ENCODE measurements around the gene SLFN12.
"Not testable (repeated sequence)": the region's sequence is repeated elsewhere in the genome, so short reads cannot be mapped to it uniquely, and the experiment has no call there.

The SLFN12 gene

DNA sequence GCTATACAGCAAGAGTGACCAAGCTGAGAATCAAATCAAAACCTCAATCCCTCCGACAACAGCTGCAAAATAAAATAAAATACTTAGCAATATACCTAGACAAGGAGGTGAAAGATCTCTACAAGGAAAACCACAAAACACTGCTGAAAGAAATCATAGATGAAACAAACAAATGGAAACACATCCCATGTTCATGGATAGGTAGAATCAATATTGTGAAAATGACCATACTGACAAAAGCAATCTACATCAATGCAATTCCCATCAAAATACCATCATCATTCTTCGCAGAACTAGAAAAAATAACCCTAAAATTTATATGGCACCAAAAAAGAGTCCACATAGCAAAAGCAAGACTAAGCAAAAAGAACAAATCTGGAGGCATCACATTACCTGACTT lies 17.6 kb downstream of the SLFN12 start:
- H3K9me3 ChIP-seq (ENCODE audit: control insufficient read depth, low read length); H3K27ac ChIP-seq (ENCODE audit: insufficient read depth, low read length, poor library complexity, severe bottlenecking); H3K27me3 ChIP-seq (replicated peaks; ENCODE audit: control insufficient read depth, insufficient read depth, low read length, poor library complexity, severe bottlenecking); H3K4me3 ChIP-seq (ENCODE audit: insufficient read depth, low read depth, low read length, poor library complexity, severe bottlenecking); H3K36me3 ChIP-seq (ENCODE audit: control insufficient read depth, insufficient read depth, low read length); DNase-seq; H3K4me1 ChIP-seq (ENCODE audit: control insufficient read depth, insufficient read depth, low read length, poor library complexity, severe bottlenecking): not testable (repeated sequence)

GRCh38 chr17:35414247-35414646 lies 18.1 kb downstream of the SLFN12 start:
- Histone ChIP-seq H3K27me3 (replicated peaks; ENCODE audit: control insufficient read depth, insufficient read depth, low read length, poor library complexity, severe bottlenecking) (no peaks in the 10 kb centered on the region), H3K27ac (ENCODE audit: insufficient read depth, low read length, poor library complexity, severe bottlenecking) (no peak overlapping the region), H3K9me3 (ENCODE audit: control insufficient read depth, low read length) (no peaks in the 10 kb centered on the region), H3K36me3 (ENCODE audit: control insufficient read depth, insufficient read depth, low read length) (peaks cover 8% of the 10 kb centered on the region), H3K4me3 (ENCODE audit: insufficient read depth, low read depth, low read length, poor library complexity, severe bottlenecking) (no peak overlapping the region), H3K4me1 (ENCODE audit: control insufficient read depth, insufficient read depth, low read length, poor library complexity, severe bottlenecking) (no peaks in the 10 kb centered on the region)
- no peak for DNase-seq

- no peak overlapping the region for H3K4me3 ChIP-seq (ENCODE audit: insufficient read depth, low read depth, low read length, poor library complexity, severe bottlenecking)
- no peaks in the 10 kb centered on the region for H3K4me1 ChIP-seq (ENCODE audit: control insufficient read depth, insufficient read depth, low read length, poor library complexity, severe bottlenecking)
- no peak for DNase-seq
- no peaks in the 10 kb centered on the region for H3K9me3 ChIP-seq (ENCODE audit: control insufficient read depth, low read length)
- H3K27ac ChIP-seq (ENCODE audit: insufficient read depth, low read length, poor library complexity, severe bottlenecking): no peak overlapping the region
- no peaks in the 10 kb centered on the region for H3K27me3 ChIP-seq (replicated peaks; ENCODE audit: control insufficient read depth, insufficient read depth, low read length, poor library complexity, severe bottlenecking)
- peaks cover 8% of the 10 kb centered on the region for H3K36me3 ChIP-seq (ENCODE audit: control insufficient read depth, insufficient read depth, low read length)
These were observed 24.8 kb downstream of the SLFN12 start for GRCh38 chr17:35407531-35407930.

DNA sequence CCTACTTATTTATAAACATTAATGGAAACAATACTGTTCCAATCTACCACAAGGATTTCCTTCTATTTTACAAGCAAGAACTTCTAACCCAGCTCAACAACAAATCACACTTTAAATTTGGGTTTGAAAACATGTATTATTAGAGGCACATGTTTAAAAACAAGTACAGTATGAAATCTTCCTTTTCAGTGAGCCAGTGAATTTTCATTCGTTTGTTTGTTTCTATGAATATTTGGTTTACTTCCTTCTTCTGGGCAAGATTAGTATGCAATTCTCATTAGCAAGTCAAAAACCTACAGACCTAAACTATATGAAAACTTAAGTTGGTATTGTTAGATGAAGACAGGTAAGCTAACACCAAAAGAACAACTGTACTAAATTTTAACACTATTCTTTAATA lies 25.7 kb downstream of the SLFN12 start:
- Histone ChIP-seq H3K27me3 (replicated peaks; ENCODE audit: control insufficient read depth, insufficient read depth, low read length, poor library complexity, severe bottlenecking) (no peaks in the 10 kb centered on the region), H3K27ac (ENCODE audit: insufficient read depth, low read length, poor library complexity, severe bottlenecking) (no peak overlapping the region), H3K4me3 (ENCODE audit: insufficient read depth, low read depth, low read length, poor library complexity, severe bottlenecking) (no peak overlapping the region), H3K36me3 (ENCODE audit: control insufficient read depth, insufficient read depth, low read length) (peaks cover 8% of the 10 kb centered on the region), H3K4me1 (ENCODE audit: control insufficient read depth, insufficient read depth, low read length, poor library complexity, severe bottlenecking) (no peaks in the 10 kb centered on the region), H3K9me3 (ENCODE audit: control insufficient read depth, low read length) (no peaks in the 10 kb centered on the region)
- DNase-seq: no peak

DNA sequence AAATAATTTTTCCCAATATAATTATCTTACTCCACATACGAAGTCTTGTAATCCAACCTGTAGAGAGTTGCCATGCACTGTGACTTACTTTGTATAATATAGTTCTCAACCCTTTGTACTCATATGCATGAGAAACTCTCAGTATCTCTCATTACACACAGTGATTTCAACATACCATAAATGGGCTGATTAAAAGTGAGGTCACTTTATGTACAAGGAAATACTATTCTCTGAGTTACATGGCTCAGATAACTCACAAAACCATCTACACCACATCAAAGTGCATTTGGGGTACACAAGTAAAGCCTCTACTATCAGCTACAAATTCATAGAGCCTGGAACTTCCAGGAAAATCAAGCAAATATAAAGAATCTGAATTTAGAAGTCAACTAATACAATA lies 27.9 kb downstream of the SLFN12 start:
- Histone ChIP-seq H3K36me3 (ENCODE audit: control insufficient read depth, insufficient read depth, low read length) (no peaks in the 10 kb centered on the region), H3K27me3 (replicated peaks; ENCODE audit: control insufficient read depth, insufficient read depth, low read length, poor library complexity, severe bottlenecking) (no peaks in the 10 kb centered on the region), H3K4me1 (ENCODE audit: control insufficient read depth, insufficient read depth, low read length, poor library complexity, severe bottlenecking) (no peaks in the 10 kb centered on the region), H3K9me3 (ENCODE audit: control insufficient read depth, low read length) (no peaks in the 10 kb centered on the region), H3K27ac (ENCODE audit: insufficient read depth, low read length, poor library complexity, severe bottlenecking) (no peak overlapping the region), H3K4me3 (ENCODE audit: insufficient read depth, low read depth, low read length, poor library complexity, severe bottlenecking) (no peak overlapping the region)
- DNase-seq: no peak

GRCh38 chr17:35393783-35394182 lies 38.5 kb downstream of the SLFN12 start:
- not testable (repeated sequence) for H3K27me3 ChIP-seq (replicated peaks; ENCODE audit: control insufficient read depth, insufficient read depth, low read length, poor library complexity, severe bottlenecking); H3K4me1 ChIP-seq (ENCODE audit: control insufficient read depth, insufficient read depth, low read length, poor library complexity, severe bottlenecking); H3K9me3 ChIP-seq (ENCODE audit: control insufficient read depth, low read length); H3K27ac ChIP-seq (ENCODE audit: insufficient read depth, low read length, poor library complexity, severe bottlenecking); H3K36me3 ChIP-seq (ENCODE audit: control insufficient read depth, insufficient read depth, low read length); H3K4me3 ChIP-seq (ENCODE audit: insufficient read depth, low read depth, low read length, poor library complexity, severe bottlenecking); DNase-seq

- Histone ChIP-seq H3K36me3 (ENCODE audit: control insufficient read depth, insufficient read depth, low read length) (no peaks in the 10 kb centered on the region), H3K4me3 (ENCODE audit: insufficient read depth, low read depth, low read length, poor library complexity, severe bottlenecking) (no peak overlapping the region), H3K27ac (ENCODE audit: insufficient read depth, low read length, poor library complexity, severe bottlenecking) (no peak overlapping the region), H3K4me1 (ENCODE audit: control insufficient read depth, insufficient read depth, low read length, poor library complexity, severe bottlenecking) (no peaks in the 10 kb centered on the region), H3K9me3 (ENCODE audit: control insufficient read depth, low read length) (no peaks in the 10 kb centered on the region), H3K27me3 (replicated peaks; ENCODE audit: control insufficient read depth, insufficient read depth, low read length, poor library complexity, severe bottlenecking) (no peaks in the 10 kb centered on the region)
- DNase-seq: no peak
These were observed 41.6 kb downstream of the SLFN12 start for GRCh38 chr17:35390663-35391062.

DNA sequence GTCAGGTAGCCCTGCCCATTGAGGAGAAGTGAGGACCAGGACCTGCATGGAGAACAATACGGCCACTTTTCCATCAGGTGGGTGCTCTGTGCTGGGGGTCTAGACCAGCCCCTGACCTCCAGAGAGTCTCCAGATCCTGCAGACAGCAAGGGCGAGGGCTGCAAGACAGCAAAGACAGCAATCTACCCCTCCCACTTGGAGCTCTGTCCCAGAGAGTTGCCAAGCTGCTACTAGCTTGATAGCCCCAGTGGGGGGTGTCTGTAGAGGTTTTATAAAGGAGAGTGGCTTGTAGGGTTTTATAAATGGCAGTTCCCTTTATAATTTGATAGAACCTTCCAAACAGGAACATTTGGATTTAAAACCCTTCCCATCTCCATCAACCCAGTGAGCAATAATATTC lies 42.1 kb downstream of the SLFN12 start:
- H3K27ac ChIP-seq (ENCODE audit: insufficient read depth, low read length, poor library complexity, severe bottlenecking): no peak overlapping the region
- no peak for DNase-seq
- no peaks in the 10 kb centered on the region for H3K4me1 ChIP-seq (ENCODE audit: control insufficient read depth, insufficient read depth, low read length, poor library complexity, severe bottlenecking)
- no peaks in the 10 kb centered on the region for H3K36me3 ChIP-seq (ENCODE audit: control insufficient read depth, insufficient read depth, low read length)
- no peaks in the 10 kb centered on the region for H3K27me3 ChIP-seq (replicated peaks; ENCODE audit: control insufficient read depth, insufficient read depth, low read length, poor library complexity, severe bottlenecking)
- no peak overlapping the region for H3K4me3 ChIP-seq (ENCODE audit: insufficient read depth, low read depth, low read length, poor library complexity, severe bottlenecking)
- no peaks in the 10 kb centered on the region for H3K9me3 ChIP-seq (ENCODE audit: control insufficient read depth, low read length)

GRCh38 chr17:35387496-35387895 lies 44.8 kb downstream of the SLFN12 start:
- Histone ChIP-seq H3K27ac (ENCODE audit: insufficient read depth, low read length, poor library complexity, severe bottlenecking) (no peak overlapping the region), H3K9me3 (ENCODE audit: control insufficient read depth, low read length) (no peaks in the 10 kb centered on the region), H3K4me1 (ENCODE audit: control insufficient read depth, insufficient read depth, low read length, poor library complexity, severe bottlenecking) (no peaks in the 10 kb centered on the region), H3K4me3 (ENCODE audit: insufficient read depth, low read depth, low read length, poor library complexity, severe bottlenecking) (no peak overlapping the region), H3K36me3 (ENCODE audit: control insufficient read depth, insufficient read depth, low read length) (no peaks in the 10 kb centered on the region), H3K27me3 (replicated peaks; ENCODE audit: control insufficient read depth, insufficient read depth, low read length, poor library complexity, severe bottlenecking) (no peaks in the 10 kb centered on the region)
- no peak for DNase-seq

GRCh38 chr17:35377706-35378105 lies 54.6 kb downstream of the SLFN12 start:
- DNase-seq: no peak
- H3K36me3 ChIP-seq (ENCODE audit: control insufficient read depth, insufficient read depth, low read length): no peaks in the 10 kb centered on the region
- H3K9me3 ChIP-seq (ENCODE audit: control insufficient read depth, low read length): no peaks in the 10 kb centered on the region
- no peak overlapping the region for H3K4me3 ChIP-seq (ENCODE audit: insufficient read depth, low read depth, low read length, poor library complexity, severe bottlenecking)
- no peaks in the 10 kb centered on the region for H3K4me1 ChIP-seq (ENCODE audit: control insufficient read depth, insufficient read depth, low read length, poor library complexity, severe bottlenecking)
- H3K27me3 ChIP-seq (replicated peaks; ENCODE audit: control insufficient read depth, insufficient read depth, low read length, poor library complexity, severe bottlenecking): no peaks in the 10 kb centered on the region
- H3K27ac ChIP-seq (ENCODE audit: insufficient read depth, low read length, poor library complexity, severe bottlenecking): no peak overlapping the region

DNA sequence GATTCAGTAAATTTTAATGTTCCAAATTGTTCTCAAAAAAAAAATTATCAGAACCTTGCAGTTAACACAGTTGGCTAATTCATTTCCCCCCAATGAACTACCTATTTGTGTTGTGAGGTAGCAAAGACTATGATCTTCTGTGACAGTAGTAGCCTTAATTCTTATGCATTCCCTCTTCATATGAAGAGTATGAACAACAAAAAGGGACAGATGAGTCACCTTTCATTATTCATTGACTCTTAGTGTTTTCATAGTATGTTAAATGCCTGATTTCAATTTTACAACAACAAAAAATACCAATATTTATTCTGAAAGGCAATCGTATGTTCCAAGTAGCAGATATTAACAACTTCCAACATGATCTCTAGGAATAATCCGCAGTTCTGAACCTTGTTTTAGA lies 55.2 kb downstream of the SLFN12 start:
- no peaks in the 10 kb centered on the region for H3K36me3 ChIP-seq (ENCODE audit: control insufficient read depth, insufficient read depth, low read length)
- no peak overlapping the region for H3K4me3 ChIP-seq (ENCODE audit: insufficient read depth, low read depth, low read length, poor library complexity, severe bottlenecking)
- H3K27me3 ChIP-seq (replicated peaks; ENCODE audit: control insufficient read depth, insufficient read depth, low read length, poor library complexity, severe bottlenecking): no peaks in the 10 kb centered on the region
- no peak overlapping the region for H3K27ac ChIP-seq (ENCODE audit: insufficient read depth, low read length, poor library complexity, severe bottlenecking)
- DNase-seq: no peak
- no peaks in the 10 kb centered on the region for H3K9me3 ChIP-seq (ENCODE audit: control insufficient read depth, low read length)
- H3K4me1 ChIP-seq (ENCODE audit: control insufficient read depth, insufficient read depth, low read length, poor library complexity, severe bottlenecking): no peaks in the 10 kb centered on the region
